ENCODE results near the gene CDC16. TPM values are rescaled to one million over a fixed set of nuclear protein-coding genes. Genes with fewer than 3 reads are reported as not detected.
A peak's percentile ranks its signal among the peaks of the same experiment; 100 is the strongest.

CDC16 gene
- total and polyA plus RNA-seq, 7 donors = 31.4 to 76.2 (median 39.4) TPM

DNA sequence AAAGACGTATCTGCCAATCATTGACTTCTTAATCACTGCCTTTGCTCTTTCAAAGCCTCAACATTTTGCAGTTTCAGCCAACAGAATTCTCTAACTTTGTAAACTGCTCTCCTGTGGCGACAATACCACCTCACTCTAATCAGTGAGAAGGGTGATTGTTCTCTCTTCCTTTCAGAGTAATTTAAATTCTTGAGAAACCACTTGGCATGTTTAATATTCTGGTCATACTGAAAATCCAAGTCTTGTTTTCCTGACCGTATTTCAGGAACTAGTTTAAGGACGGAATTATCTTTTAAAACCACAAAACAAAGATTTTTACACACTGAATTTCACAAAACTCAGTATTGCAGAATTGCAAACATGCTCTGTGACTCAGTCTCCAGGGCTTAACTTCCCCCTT is 5.2 kb upstream of the CDC16 start:
- no peaks in the 10 kb centered on the region for H3K9me3 ChIP-seq

DNA sequence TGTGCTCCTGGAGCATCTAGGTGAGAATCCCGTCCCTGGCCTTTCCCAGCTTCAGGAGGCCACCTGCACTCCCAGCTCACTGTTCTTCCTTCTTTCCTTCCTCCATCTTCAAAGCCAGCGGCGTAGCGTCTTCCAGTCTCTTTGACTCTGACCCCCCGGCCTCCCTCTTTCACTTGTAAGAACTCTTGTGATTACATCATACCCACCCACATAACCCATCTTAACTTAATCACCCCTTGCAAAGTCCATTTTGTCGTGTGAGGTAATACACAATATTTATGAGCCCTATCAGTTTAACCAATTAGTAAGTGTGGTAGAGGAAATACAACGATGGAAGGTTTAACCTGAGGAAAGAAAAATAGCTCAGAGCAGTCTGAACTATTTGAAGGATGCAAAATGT is 4.6 kb upstream of the CDC16 start:
- no peaks in the 10 kb centered on the region for H3K9me3 ChIP-seq
- H3K27me3 ChIP-seq = peaks cover 0 to 31% (median 19%) of the 10 kb centered on the region in 3 donors
- TF ChIP-seq, protein P1, sequence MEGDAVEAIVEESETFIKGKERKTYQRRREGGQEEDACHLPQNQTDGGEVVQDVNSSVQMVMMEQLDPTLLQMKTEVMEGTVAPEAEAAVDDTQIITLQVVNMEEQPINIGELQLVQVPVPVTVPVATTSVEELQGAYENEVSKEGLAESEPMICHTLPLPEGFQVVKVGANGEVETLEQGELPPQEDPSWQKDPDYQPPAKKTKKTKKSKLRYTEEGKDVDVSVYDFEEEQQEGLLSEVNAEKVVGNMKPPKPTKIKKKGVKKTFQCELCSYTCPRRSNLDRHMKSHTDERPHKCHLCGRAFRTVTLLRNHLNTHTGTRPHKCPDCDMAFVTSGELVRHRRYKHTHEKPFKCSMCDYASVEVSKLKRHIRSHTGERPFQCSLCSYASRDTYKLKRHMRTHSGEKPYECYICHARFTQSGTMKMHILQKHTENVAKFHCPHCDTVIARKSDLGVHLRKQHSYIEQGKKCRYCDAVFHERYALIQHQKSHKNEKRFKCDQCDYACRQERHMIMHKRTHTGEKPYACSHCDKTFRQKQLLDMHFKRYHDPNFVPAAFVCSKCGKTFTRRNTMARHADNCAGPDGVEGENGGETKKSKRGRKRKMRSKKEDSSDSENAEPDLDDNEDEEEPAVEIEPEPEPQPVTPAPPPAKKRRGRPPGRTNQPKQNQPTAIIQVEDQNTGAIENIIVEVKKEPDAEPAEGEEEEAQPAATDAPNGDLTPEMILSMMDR (IDR thresholded peaks at IDR 0.05) = no peak
- TF ChIP-seq POLR2AphosphoS5 (IDR thresholded peaks at IDR 0.05) = no peak
- no peak for TF ChIP-seq POLR2A (IDR thresholded peaks at IDR 0.05)
- TF ChIP-seq EP300 (IDR thresholded peaks at IDR 0.05) = no peak
- H3K4me3 ChIP-seq = no peak overlapping the region
- WGBS, 2 donors = 47 to 55% methylated on average over 7 of the region's 7 CpGs
- DNase-seq = no peak
- intact Hi-C loops (cut with DNase I) = no loop called here
- H3K4me1 ChIP-seq = peaks cover 0 to 19% (median 16%) of the 10 kb centered on the region in 4 donors
- no peak overlapping the region for H3K27ac ChIP-seq
- no peaks in the 10 kb centered on the region for H3K36me3 ChIP-seq

More for the DNA sequence above, 5.2 kb upstream of the CDC16 start:
- WGBS, 2 donors = 65 to 67% methylated on average over 4 of the region's 4 CpGs
- no peak overlapping the region for H3K4me3 ChIP-seq
- no peaks in the 10 kb centered on the region for H3K36me3 ChIP-seq
- H3K27ac ChIP-seq = no peak overlapping the region
- peaks cover 0 to 19% (median 16%) of the 10 kb centered on the region in 4 donors for H3K4me1 ChIP-seq
- no peak for DNase-seq
- no peak for TF ChIP-seq EP300 (IDR thresholded peaks at IDR 0.05)
- TF ChIP-seq, protein P1 (IDR thresholded peaks at IDR 0.05) = no peak
- no peak for TF ChIP-seq POLR2AphosphoS5 (IDR thresholded peaks at IDR 0.05)
- TF ChIP-seq POLR2A (IDR thresholded peaks at IDR 0.05) = no peak
- H3K27me3 ChIP-seq = peaks cover 0 to 31% (median 19%) of the 10 kb centered on the region in 3 donors
- intact Hi-C loops (cut with DNase I) = loop anchor here (5.0 kb wide), 3 partner anchors 97 to 202 kb away; partner anchors contain the start of gene RASA3

DNA sequence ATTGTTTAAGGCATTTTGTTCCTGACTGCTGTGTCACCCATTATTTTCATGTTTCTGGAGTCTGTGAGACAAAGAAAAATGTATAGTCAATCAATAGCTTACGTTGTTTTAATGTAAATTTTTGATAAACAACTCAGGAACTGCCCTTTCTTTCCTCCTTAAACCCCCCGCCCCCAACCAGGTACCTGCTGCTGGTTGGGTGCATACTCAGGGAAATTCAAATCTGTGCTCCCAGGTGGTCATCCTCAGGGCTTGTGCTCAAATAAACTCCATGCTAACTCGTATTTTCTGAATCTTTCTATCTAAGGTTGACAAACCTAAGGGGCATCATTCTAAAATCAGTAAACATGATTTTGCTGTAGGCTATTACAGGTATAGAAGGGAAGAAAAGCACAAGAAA is 4.1 kb upstream of the CDC16 start:
- no peak for DNase-seq
- intact Hi-C loops (cut with DNase I) = no loop called here
- WGBS, 2 donors = 45 to 68% methylated on average over 3 of the region's 3 CpGs

DNA sequence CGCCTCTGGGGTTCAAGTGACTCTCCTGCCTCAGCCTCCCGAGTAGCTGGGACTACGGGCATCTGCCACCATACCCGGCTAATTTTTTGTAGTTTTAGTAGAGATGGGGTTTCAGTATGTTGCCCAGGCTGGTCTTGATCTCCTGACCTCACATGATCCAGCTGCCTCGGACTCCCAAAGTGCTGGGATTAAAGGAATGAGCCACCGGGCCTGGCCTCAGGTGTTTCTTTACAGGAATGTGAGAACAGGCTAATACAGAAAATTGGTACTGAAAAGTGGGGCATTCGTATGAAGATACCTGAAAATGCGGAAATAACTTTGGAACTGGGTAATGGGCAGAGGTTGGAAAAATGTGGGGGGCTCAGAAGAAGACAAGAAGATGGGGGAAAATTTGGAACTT is 2.8 kb upstream of the CDC16 start:
- 86 to 89% methylated on average over 8 of the region's 8 CpGs for WGBS, 2 donors
- H3K4me3 ChIP-seq = no peak overlapping the region
- no peak for DNase-seq
- H3K4me1 ChIP-seq = peaks cover 0 to 16% (median 11%) of the 10 kb centered on the region in 4 donors
- TF ChIP-seq POLR2AphosphoS5 (IDR thresholded peaks at IDR 0.05) = no peak
- no peak for TF ChIP-seq EP300 (IDR thresholded peaks at IDR 0.05)
- no peak for TF ChIP-seq POLR2A (IDR thresholded peaks at IDR 0.05)
- TF ChIP-seq, protein P1 (IDR thresholded peaks at IDR 0.05) = no peak
- intact Hi-C loops (cut with DNase I) = no loop called here
- no peak overlapping the region for H3K27ac ChIP-seq
- H3K27me3 ChIP-seq = peaks cover 0 to 31% (median 19%) of the 10 kb centered on the region in 3 donors
- peaks cover 0 to 3% (median 0%) of the 10 kb centered on the region in 4 donors for H3K36me3 ChIP-seq
- H3K9me3 ChIP-seq = no peaks in the 10 kb centered on the region

More for the DNA sequence above, 4.1 kb upstream of the CDC16 start:
- H3K9me3 ChIP-seq = no peaks in the 10 kb centered on the region
- peaks cover 0 to 21% (median 17%) of the 10 kb centered on the region in 4 donors for H3K4me1 ChIP-seq
- TF ChIP-seq EP300 (IDR thresholded peaks at IDR 0.05) (no peak), POLR2A (IDR thresholded peaks at IDR 0.05) (no peak), POLR2AphosphoS5 (IDR thresholded peaks at IDR 0.05) (no peak)
- TF ChIP-seq, protein P1 (IDR thresholded peaks at IDR 0.05) = no peak
- no peaks in the 10 kb centered on the region for H3K36me3 ChIP-seq
- peaks cover 0 to 31% (median 19%) of the 10 kb centered on the region in 3 donors for H3K27me3 ChIP-seq
- H3K4me3 ChIP-seq = no peak overlapping the region
- H3K27ac ChIP-seq = no peak overlapping the region

DNA sequence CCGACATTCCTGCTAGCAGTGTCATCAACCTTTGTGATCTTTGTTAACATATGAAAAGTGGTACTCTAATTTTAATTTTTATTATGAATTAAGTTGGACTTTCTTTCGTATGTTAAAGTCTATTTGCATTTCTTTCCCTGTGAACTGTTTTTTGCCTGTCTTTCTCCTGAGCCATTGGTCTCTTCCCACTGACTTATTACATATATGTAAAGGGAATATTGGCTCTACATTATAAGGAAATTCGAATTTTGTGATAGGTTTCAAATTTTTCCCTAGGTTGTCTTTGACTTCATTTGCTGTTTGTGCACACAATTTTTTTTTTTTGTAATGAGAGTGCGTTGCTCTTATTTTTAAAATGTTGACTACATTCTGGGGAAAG is 442 bp upstream of the CDC16 start:
- H3K36me3 ChIP-seq = peaks cover 0 to 27% (median 13%) of the 10 kb centered on the region in 4 donors
- peaks cover 0 to 13% (median under 1%) of the 10 kb centered on the region in 3 donors for H3K27me3 ChIP-seq
- DNase-seq = no peak
- intact Hi-C loops (cut with DNase I) = no loop called here
- no peaks in the 10 kb centered on the region for H3K9me3 ChIP-seq
- peak overlapping the region; percentile 83 to 98 (median 91) for H3K4me3 ChIP-seq
- WGBS, 2 donors = 69 to 76% methylated on average over 4 of the region's 4 CpGs
- peak overlapping the region; percentile 83 to 88 (median 86) for H3K27ac ChIP-seq
- H3K4me1 ChIP-seq = peaks cover 0 to 16% (median 10%) of the 10 kb centered on the region in 4 donors
- no peak for TF ChIP-seq POLR2AphosphoS5 (IDR thresholded peaks at IDR 0.05)

All from sigmoid colon (tissue), 7 donors.